Measurements from ENCODE around the gene CADPS2. TPM values are rescaled to one million over a fixed set of nuclear protein-coding genes. Genes with fewer than 3 reads are reported as not detected.

Gene CADPS2
- total and polyA plus RNA-seq, 12 donors = 14.6 to 103 (median 39.4) TPM

- H3K27ac ChIP-seq = no peak overlapping the region
- H3K27me3 ChIP-seq = no peaks in the 10 kb centered on the region
- H3K4me3 ChIP-seq = no peak overlapping the region
- no peaks in the 10 kb centered on the region for H3K4me1 ChIP-seq (replicated peaks in 1 of 2)
- intact Hi-C loops (cut with DNase I) = no loop called here
- DNase-seq = no peak
- H3K9me3 ChIP-seq (replicated peaks in 1 of 3) = peaks cover 0 to 5% (median 0%) of the 10 kb centered on the region in 3 donors
- TF ChIP-seq CTCF (IDR thresholded peaks at IDR 0.05) (no peak), POLR2A (IDR thresholded peaks at IDR 0.05) (no peak)
- H3K36me3 ChIP-seq (replicated peaks in 1 of 2) = no peaks in the 10 kb centered on the region
- WGBS, 4 donors = 78 to 93% (median 84%) methylated on average over 2 of the region's 2 CpGs
These were observed 425.3 kb downstream of the CADPS2 start for GRCh38 chr7:122460936-122461335.

GRCh38 chr7:122457969-122458368 is 428.3 kb downstream of the CADPS2 start:
- Histone ChIP-seq H3K4me1 (replicated peaks in 1 of 2) (no peaks in the 10 kb centered on the region), H3K4me3 (no peak overlapping the region), H3K27ac (no peak overlapping the region), H3K27me3 (no peaks in the 10 kb centered on the region), H3K9me3 (replicated peaks in 1 of 3) (peaks cover 0 to 5% (median 0%) of the 10 kb centered on the region in 3 donors), H3K36me3 (replicated peaks in 1 of 2) (no peaks in the 10 kb centered on the region)
- intact Hi-C loops (cut with DNase I) = no loop called here
- TF ChIP-seq CTCF (IDR thresholded peaks at IDR 0.05) (no peak), POLR2A (IDR thresholded peaks at IDR 0.05) (no peak)
- 76 to 83% (median 78%) methylated on average over 3 of the region's 3 CpGs for WGBS, 4 donors
- no peak for DNase-seq

GRCh38 chr7:122457325-122457724 is 428.9 kb downstream of the CADPS2 start:
- no peaks in the 10 kb centered on the region for H3K4me1 ChIP-seq (replicated peaks in 1 of 2)
- DNase-seq = no peak
- H3K9me3 ChIP-seq (replicated peaks in 1 of 3) = peaks cover 0 to 2% (median 0%) of the 10 kb centered on the region in 3 donors
- H3K27me3 ChIP-seq = no peaks in the 10 kb centered on the region
- TF ChIP-seq POLR2A (IDR thresholded peaks at IDR 0.05) (no peak), CTCF (IDR thresholded peaks at IDR 0.05) (no peak)
- H3K36me3 ChIP-seq (replicated peaks in 1 of 2) = no peaks in the 10 kb centered on the region
- no peak overlapping the region for H3K4me3 ChIP-seq
- intact Hi-C loops (cut with DNase I) = no loop called here
- no peak overlapping the region for H3K27ac ChIP-seq
- WGBS, 4 donors = 80 to 95% (median 91%) methylated on average over 3 of the region's 3 CpGs

GRCh38 chr7:122454776-122455507 is 431.3 kb downstream of the CADPS2 start:
- H3K4me3 ChIP-seq = no peak overlapping the region
- no peak for DNase-seq
- WGBS, 4 donors = 91 to 94% (median 92%) methylated on average over 4 of the region's 4 CpGs
- H3K27ac ChIP-seq = no peak overlapping the region
- H3K9me3 ChIP-seq (replicated peaks in 1 of 3) = no peaks in the 10 kb centered on the region
- H3K4me1 ChIP-seq (replicated peaks in 1 of 2) = no peaks in the 10 kb centered on the region
- no peaks in the 10 kb centered on the region for H3K36me3 ChIP-seq (replicated peaks in 1 of 2)
- H3K27me3 ChIP-seq = no peaks in the 10 kb centered on the region
- TF ChIP-seq POLR2A (IDR thresholded peaks at IDR 0.05) (no peak), CTCF (IDR thresholded peaks at IDR 0.05) (no peak)
- intact Hi-C loops (cut with DNase I) = no loop called here
